ENCODE data around the gene LRRIQ4. TPM values are rescaled to one million over a fixed set of nuclear protein-coding genes. Genes with fewer than 3 reads are reported as not detected.

LRRIQ4 gene
- total and polyA plus RNA-seq, 2 donors = not detected

- H3K4me3 ChIP-seq (ENCODE audit: low read depth, low read length) = no peak overlapping the region
- no peaks in the 10 kb centered on the region for H3K36me3 ChIP-seq (ENCODE audit: insufficient read depth)
- H3K4me1 ChIP-seq (ENCODE audit: insufficient read depth) = no peaks in the 10 kb centered on the region
- no peak for DNase-seq (ENCODE audit: extremely low spot score)
- H3K27ac ChIP-seq (ENCODE audit: low read depth) = no peak overlapping the region
- 83% methylated on average over 4 of the region's 4 CpGs for whole genome bisulfite sequencing
These were observed 68.0 kb downstream of the LRRIQ4 start for GRCh38 chr3:169880576-169881250.

DNA sequence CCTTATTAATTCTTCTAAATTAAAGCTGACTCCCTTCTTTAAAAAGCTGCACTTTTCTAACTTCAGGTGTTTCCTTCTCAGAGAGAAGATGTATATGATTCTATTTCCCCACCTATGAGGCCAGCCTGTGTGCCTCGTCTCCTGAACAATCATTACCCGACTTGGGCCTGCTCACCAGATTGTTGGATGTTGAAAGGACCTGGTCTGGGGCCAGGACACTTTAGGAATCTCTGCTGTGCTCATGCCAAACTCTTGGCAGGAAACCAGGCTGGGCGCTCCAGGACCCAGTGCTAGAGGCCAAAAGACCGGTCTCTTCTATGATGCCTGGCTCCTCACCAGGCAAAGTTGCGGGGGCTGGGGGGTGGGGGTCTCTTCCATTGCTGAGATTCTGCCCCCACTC, 74.0 kb downstream of the LRRIQ4 start:
- H3K4me3 ChIP-seq (ENCODE audit: low read depth, low read length) = no peak overlapping the region
- WGBS = 19% methylated on average over 5 of the region's 5 CpGs
- no peaks in the 10 kb centered on the region for H3K36me3 ChIP-seq (ENCODE audit: insufficient read depth)
- DNase-seq (ENCODE audit: extremely low spot score) = no peak
- no peaks in the 10 kb centered on the region for H3K4me1 ChIP-seq (ENCODE audit: insufficient read depth)
- no peak overlapping the region for H3K27ac ChIP-seq (ENCODE audit: low read depth)

Other genes starting within 250 kb of the LRRIQ4 start
- 74.4 TPM for gene MECOM, start 149.2 kb upstream of the LRRIQ4 start, total RNA-seq
- 14.5 TPM for gene MECOM, start 149.2 kb upstream of the LRRIQ4 start, polyA plus RNA-seq
- 108 TPM for gene TERC, start 47.8 kb upstream of the LRRIQ4 start, total RNA-seq
- gene TERC, start 47.8 kb upstream of the LRRIQ4 start, polyA plus RNA-seq = not detected
- 3.3 TPM for gene ACTRT3, start 43.3 kb upstream of the LRRIQ4 start, total RNA-seq
- 2.4 TPM for gene ACTRT3, start 43.3 kb upstream of the LRRIQ4 start, polyA plus RNA-seq
- 50.8 TPM for gene MYNN, start 39.5 kb upstream of the LRRIQ4 start, total RNA-seq
- gene MYNN, start 39.5 kb upstream of the LRRIQ4 start, polyA plus RNA-seq = 11.9 TPM
- gene LRRC34, start within 50 bp of the LRRIQ4 start, total RNA-seq = 14.7 TPM
- gene LRRC34, start within 50 bp of the LRRIQ4 start, polyA plus RNA-seq = 2.0 TPM
- not detected for gene LRRC31, start 57.1 kb downstream of the LRRIQ4 start, total RNA-seq
- not detected for gene LRRC31, start 57.1 kb downstream of the LRRIQ4 start, polyA plus RNA-seq
- not detected for gene SAMD7, start 98.7 kb downstream of the LRRIQ4 start, total RNA-seq
- not detected for gene SAMD7, start 98.7 kb downstream of the LRRIQ4 start, polyA plus RNA-seq
- gene SEC62, start 153.9 kb downstream of the LRRIQ4 start, total RNA-seq = 78.9 TPM
- gene SEC62, start 153.9 kb downstream of the LRRIQ4 start, polyA plus RNA-seq = 65.5 TPM
- gene GPR160, start 225.1 kb downstream of the LRRIQ4 start, total RNA-seq = 25.9 TPM
- 4.0 TPM for gene GPR160, start 225.1 kb downstream of the LRRIQ4 start, polyA plus RNA-seq

Data from urinary bladder (tissue), 4 donors.